Osteocyte (in vitro differentiated cells): ENCODE measurements around the gene POPDC2. TPM values are rescaled to one million over a fixed set of nuclear protein-coding genes. Genes with fewer than 3 reads are reported as not detected.
"Not testable (repeated sequence)": the region's sequence is repeated elsewhere in the genome, so short reads cannot be mapped to it uniquely, and the experiment has no call there.

Experiments used
- DNase-seq: peaks from one replicate; pipeline ENCODE4 v3.0.0; 2021; ENCODE audit warnings: mixed read lengths; ENCODE audit not compliant: unreplicated experiment; ENCODE audit errors: extremely low spot score
- H3K27ac Mint-ChIP-seq: one replicate; pipeline ENCODE4 v1.8.0; 2021; ENCODE audit warnings: mild to moderate bottlenecking, mixed read lengths; ENCODE audit not compliant: unreplicated experiment
- H3K27me3 Mint-ChIP-seq: one replicate; pipeline ENCODE4 v1.8.0; 2021; ENCODE audit warnings: mixed read lengths; ENCODE audit not compliant: unreplicated experiment
- H3K36me3 Mint-ChIP-seq: one replicate; pipeline ENCODE4 v1.8.0; 2021; ENCODE audit warnings: mixed read lengths; ENCODE audit not compliant: unreplicated experiment
- H3K4me1 Mint-ChIP-seq: one replicate; pipeline ENCODE4 v1.8.0; 2021; ENCODE audit warnings: mixed read lengths; ENCODE audit not compliant: unreplicated experiment
- H3K4me3 Mint-ChIP-seq: one replicate; pipeline ENCODE4 v1.8.0; 2021; ENCODE audit warnings: mild to moderate bottlenecking, moderate library complexity, mixed read lengths; ENCODE audit not compliant: unreplicated experiment
- H3K9me3 Mint-ChIP-seq: one replicate; pipeline ENCODE4 v1.8.0; 2021; ENCODE audit warnings: mixed read lengths; ENCODE audit not compliant: unreplicated experiment
- CTCF ChIP-seq: fragments of 200-600 bp; sonication (generic); IDR thresholded peaks from 2 replicates; pipeline ENCODE4 v1.5.0; 2021; ENCODE audit warnings: antibody characterized with exemption, mild to moderate bottlenecking, moderate library complexity
- total RNA-seq: library from RNA; stranded (reverse); gene quantifications from 2 replicates; pipeline ENCODE4 v1.2.1, GENCODE V29; 2021

Gene POPDC2
- total RNA-seq, 1 donor from 2014 or later, result 2.4 TPM

GRCh38 chr3:119681279-119681678 lies 20.9 kb upstream of the POPDC2 start:
- H3K9me3 Mint-ChIP-seq, result no peaks in the 10 kb centered on the region
- DNase-seq, result no peak
- H3K36me3 Mint-ChIP-seq, result no peaks in the 10 kb centered on the region
- no peak overlapping the region for H3K4me3 Mint-ChIP-seq
- no peaks in the 10 kb centered on the region for H3K27me3 Mint-ChIP-seq
- H3K27ac Mint-ChIP-seq, result no peak overlapping the region
- peak; percentile 64 for TF ChIP-seq CTCF
- H3K4me1 Mint-ChIP-seq, result peaks cover 11% of the 10 kb centered on the region

- Mint-ChIP-seq H3K9me3 (no peaks in the 10 kb centered on the region), H3K36me3 (peaks cover 1% of the 10 kb centered on the region), H3K27me3 (no peaks in the 10 kb centered on the region), H3K4me1 (peaks cover 20% of the 10 kb centered on the region), H3K27ac (no peak overlapping the region), H3K4me3 (no peak overlapping the region)
- no peak for DNase-seq
- no peak for TF ChIP-seq CTCF
Measured at GRCh38 chr3:119679874-119680273, 19.5 kb upstream of the POPDC2 start.

GRCh38 chr3:119678209-119678608 lies 17.8 kb upstream of the POPDC2 start:
- H3K4me3 Mint-ChIP-seq, DNase-seq, H3K9me3 Mint-ChIP-seq, H3K27ac Mint-ChIP-seq, H3K36me3 Mint-ChIP-seq, H3K27me3 Mint-ChIP-seq: not testable (repeated sequence)
- H3K4me1 Mint-ChIP-seq, result peaks cover 20% of the 10 kb centered on the region

GRCh38 chr3:119677641-119677934 lies 17.2 kb upstream of the POPDC2 start:
- no peak for DNase-seq
- Mint-ChIP-seq H3K4me3 (peak overlapping the region; percentile 84), H3K4me1 (peaks cover 20% of the 10 kb centered on the region), H3K9me3 (no peaks in the 10 kb centered on the region), H3K27ac (peak overlapping the region; percentile 94), H3K27me3 (no peaks in the 10 kb centered on the region), H3K36me3 (peaks cover 14% of the 10 kb centered on the region)
- no peak for TF ChIP-seq CTCF

GRCh38 chr3:119676771-119677640 lies 16.6 kb upstream of the POPDC2 start, which contains the start of gene COX17:
Gene COX17, minus strand, starts transcription at chr3:119677406. Its CDS starts 96 bp downstream, at chr3:119677310.
- Mint-ChIP-seq H3K27me3 (no peaks in the 10 kb centered on the region), H3K9me3 (no peaks in the 10 kb centered on the region), H3K4me3 (peak within 1 kb of the TSS; percentile 84), H3K4me1 (peaks cover 20% of the 10 kb centered on the region), H3K27ac (peak within 1 kb of the TSS; percentile 94), H3K36me3 (peaks cover 14% of the 10 kb centered on the region)
- TF ChIP-seq CTCF, result no peak
- peak; percentile 96 for DNase-seq
